ENCODE results near the gene TECPR1. TPM values are rescaled to one million over a fixed set of nuclear protein-coding genes. Genes with fewer than 3 reads are reported as not detected.

Gene TECPR1
- total RNA-seq, 1 donor from 2014 or later, result 45.4 TPM

DNA sequence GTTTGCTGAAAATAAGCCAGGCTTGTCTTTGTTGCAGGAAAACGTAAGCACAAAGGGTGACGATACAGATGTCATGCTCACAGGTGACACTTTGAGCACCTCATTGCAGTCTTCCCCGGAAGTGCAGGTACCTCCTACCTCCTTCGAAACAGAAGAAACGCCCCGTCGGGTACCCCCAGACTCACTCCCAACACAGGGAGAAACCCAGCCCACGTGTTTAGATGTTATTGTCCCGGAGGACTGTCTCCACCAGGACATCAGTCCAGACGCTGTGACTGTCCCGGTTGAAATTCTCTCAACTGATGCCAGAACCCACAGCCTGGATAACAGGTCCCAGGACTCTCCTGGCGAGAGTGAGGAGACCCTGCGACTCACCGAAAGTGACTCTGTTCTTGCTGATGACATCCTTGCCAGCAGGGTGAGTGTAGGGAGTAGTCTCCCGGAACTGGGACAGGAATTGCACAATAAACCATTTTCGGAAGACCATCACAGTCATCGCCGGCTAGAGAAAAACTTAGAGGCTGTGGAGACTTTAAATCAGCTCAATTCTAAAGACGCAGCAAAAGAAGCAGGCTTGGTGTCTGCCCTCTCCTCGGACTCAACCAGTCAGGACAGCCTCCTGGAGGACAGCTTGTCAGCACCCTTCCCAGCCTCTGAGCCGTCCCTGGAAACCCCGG, 59.1 kb downstream of the TECPR1 start:
- Mint-ChIP-seq H3K4me3 (ENCODE audit: low read depth) (no peak overlapping the region), H3K27ac (no peak overlapping the region), H3K27me3 (ENCODE audit: low read depth) (no peaks in the 10 kb centered on the region), H3K4me1 (ENCODE audit: low read depth) (peaks cover 2% of the 10 kb centered on the region), H3K9me3 (no peaks in the 10 kb centered on the region), H3K36me3 (ENCODE audit: low read depth) (peaks cover 44% of the 10 kb centered on the region)
- intact Hi-C loops (cut with micrococcal nuclease), result no loop called here
- no peak for DNase-seq (ENCODE audit: low spot score)

DNA sequence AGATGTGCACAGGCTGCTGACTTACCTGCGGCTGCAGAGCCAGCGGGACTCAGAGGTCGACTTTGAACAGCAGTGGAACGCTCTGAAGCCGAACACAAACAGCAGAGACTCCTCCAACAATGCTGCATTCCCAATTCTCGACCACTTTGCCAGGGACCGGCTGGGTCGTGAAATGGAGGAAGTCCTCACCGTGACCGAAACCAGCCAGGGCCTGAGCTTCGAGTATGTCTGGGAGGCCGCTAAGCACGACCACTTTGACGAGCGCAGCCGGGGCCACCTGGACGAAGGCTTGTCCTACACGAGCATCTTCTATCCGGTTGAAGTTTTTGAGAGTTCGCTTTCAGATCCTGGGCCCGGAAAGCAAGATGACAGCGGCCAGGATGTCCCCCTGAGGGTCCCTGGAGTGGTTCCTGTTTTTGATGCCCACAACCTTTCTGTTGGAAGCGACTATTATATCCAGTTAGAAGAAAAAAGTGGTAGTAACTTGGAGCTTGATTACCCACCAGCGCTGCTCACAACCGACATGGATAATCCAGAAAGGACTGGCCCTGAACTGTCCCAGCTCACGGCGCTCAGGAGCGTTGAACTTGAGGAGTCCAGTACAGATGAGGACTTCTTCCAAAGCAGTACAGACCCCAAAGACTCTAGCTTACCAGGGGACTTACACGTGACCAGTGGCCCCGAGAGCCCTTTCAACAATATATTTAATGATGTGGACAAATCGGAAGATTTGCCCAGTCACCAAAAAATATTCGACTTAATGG, 60.2 kb downstream of the TECPR1 start:
- DNase-seq (ENCODE audit: low spot score), result no peak
- Mint-ChIP-seq H3K36me3 (ENCODE audit: low read depth) (peaks cover 45% of the 10 kb centered on the region), H3K9me3 (no peaks in the 10 kb centered on the region), H3K4me1 (ENCODE audit: low read depth) (peaks cover 2% of the 10 kb centered on the region), H3K4me3 (ENCODE audit: low read depth) (no peak overlapping the region), H3K27ac (no peak overlapping the region), H3K27me3 (ENCODE audit: low read depth) (no peaks in the 10 kb centered on the region)
- intact Hi-C loops (cut with micrococcal nuclease), result no loop called here

DNA sequence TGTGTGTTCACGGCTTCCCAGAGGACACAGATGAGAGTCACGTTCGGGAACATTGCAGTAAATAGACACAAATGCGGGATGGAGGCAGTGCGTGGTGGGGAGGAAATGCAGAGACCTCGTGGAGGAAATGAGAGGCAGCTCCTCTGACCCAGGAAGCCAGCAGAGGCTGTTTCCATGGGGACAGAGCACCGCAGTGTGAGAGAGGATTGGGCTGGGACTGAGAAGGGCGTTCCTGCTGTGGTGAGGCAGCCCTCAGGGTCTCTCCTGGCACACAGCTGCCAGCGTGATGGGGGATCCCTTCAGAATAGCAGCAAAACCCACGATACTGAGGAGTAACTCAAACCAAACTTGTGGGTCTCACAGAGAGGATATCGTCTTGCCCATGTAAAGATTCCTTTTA, 62.5 kb downstream of the TECPR1 start:
- intact Hi-C loops (cut with micrococcal nuclease), result no loop called here
- Mint-ChIP-seq H3K9me3 (no peaks in the 10 kb centered on the region), H3K4me3 (ENCODE audit: low read depth) (no peak overlapping the region), H3K36me3 (ENCODE audit: low read depth) (peaks cover 36% of the 10 kb centered on the region), H3K4me1 (ENCODE audit: low read depth) (no peaks in the 10 kb centered on the region), H3K27ac (no peak overlapping the region), H3K27me3 (ENCODE audit: low read depth) (no peaks in the 10 kb centered on the region)
- no peak for DNase-seq (ENCODE audit: low spot score)

DNA sequence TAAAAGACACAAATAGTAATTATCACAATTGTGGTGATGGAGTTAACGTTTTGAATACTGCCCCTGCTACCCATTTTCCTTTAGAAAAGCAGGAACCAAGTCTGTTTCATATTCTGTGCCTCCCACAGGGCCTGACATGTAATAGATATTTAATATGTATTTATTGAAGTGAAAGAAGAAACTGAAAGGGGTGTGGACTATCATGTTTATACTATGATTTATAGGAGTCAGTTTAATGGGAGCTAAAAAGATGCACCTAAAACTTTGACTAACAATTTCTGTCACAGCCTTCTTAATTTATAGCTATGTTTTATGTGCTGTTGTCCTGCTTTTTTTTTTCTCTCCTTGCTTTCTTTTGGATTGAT, 64.9 kb downstream of the TECPR1 start:
- Mint-ChIP-seq H3K27me3 (ENCODE audit: low read depth) (no peaks in the 10 kb centered on the region), H3K4me3 (ENCODE audit: low read depth) (no peak overlapping the region), H3K36me3 (ENCODE audit: low read depth) (peaks cover 20% of the 10 kb centered on the region), H3K4me1 (ENCODE audit: low read depth) (no peaks in the 10 kb centered on the region), H3K27ac (no peak overlapping the region), H3K9me3 (no peaks in the 10 kb centered on the region)
- intact Hi-C loops (cut with micrococcal nuclease), result no loop called here
- no peak for DNase-seq (ENCODE audit: low spot score)

DNA sequence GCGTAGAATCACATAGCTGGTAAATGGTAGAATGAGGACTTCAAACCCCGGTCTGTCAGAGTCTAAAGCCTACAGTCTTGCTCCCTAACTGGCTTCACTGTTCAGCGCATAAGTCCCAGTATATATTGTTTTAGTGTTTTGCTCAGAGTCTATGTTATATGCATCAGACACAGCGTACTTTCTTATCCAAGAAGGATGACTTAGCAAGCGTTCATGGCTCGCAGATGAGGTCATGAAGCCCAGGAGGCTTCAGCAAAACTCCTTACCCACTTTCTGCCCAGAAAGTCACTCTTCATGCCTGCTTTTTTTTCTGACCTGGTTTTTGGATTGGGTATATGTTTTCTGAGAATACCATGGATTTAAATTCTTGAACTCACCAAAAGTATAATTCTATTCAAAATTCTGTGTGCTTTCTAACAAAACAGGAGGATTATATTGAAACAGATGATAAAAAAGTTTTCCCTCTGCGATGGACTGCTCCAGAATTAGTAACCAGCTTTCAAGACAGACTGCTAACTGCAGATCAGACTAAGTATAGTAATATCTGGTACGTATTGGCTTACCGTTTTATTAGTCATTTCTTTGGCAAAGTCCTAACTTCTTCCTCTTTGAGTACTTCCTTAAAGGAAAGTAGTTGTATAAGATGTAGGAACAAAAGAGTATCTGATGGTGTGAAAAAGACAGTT, 65.4 kb downstream of the TECPR1 start:
- intact Hi-C loops (cut with micrococcal nuclease), result no loop called here

DNA sequence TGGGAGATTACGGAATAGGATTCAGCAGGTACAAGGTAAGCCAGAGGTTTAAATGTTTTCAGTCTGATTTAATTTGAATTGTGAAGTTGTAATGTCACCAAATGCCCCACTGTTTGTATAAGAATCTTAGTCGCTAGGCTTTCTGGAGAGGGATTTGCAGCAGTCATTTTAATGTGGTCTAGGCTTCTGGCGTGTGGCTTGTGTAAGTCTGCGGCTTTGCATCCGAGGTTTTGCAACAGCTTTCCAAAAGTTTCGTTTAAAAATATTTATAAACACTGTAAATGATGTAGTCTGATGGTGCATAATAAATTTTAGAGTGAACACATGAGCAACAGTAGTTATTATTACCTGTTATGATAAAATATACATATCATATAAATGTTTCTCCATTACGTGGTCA, 66.9 kb downstream of the TECPR1 start:
- intact Hi-C loops (cut with micrococcal nuclease), result no loop called here
- Mint-ChIP-seq H3K36me3 (ENCODE audit: low read depth) (peaks cover 14% of the 10 kb centered on the region), H3K4me1 (ENCODE audit: low read depth) (no peaks in the 10 kb centered on the region), H3K27ac (no peak overlapping the region), H3K27me3 (ENCODE audit: low read depth) (no peaks in the 10 kb centered on the region), H3K9me3 (no peaks in the 10 kb centered on the region), H3K4me3 (ENCODE audit: low read depth) (no peak overlapping the region)
- no peak for DNase-seq (ENCODE audit: low spot score)

More for the DNA sequence above, 65.4 kb downstream of the TECPR1 start:
- Mint-ChIP-seq H3K9me3 (no peaks in the 10 kb centered on the region), H3K36me3 (ENCODE audit: low read depth) (peaks cover 20% of the 10 kb centered on the region), H3K4me3 (ENCODE audit: low read depth) (no peak overlapping the region), H3K27ac (no peak overlapping the region), H3K4me1 (ENCODE audit: low read depth) (no peaks in the 10 kb centered on the region), H3K27me3 (ENCODE audit: low read depth) (no peaks in the 10 kb centered on the region)
- no peak for DNase-seq (ENCODE audit: low spot score)

DNA sequence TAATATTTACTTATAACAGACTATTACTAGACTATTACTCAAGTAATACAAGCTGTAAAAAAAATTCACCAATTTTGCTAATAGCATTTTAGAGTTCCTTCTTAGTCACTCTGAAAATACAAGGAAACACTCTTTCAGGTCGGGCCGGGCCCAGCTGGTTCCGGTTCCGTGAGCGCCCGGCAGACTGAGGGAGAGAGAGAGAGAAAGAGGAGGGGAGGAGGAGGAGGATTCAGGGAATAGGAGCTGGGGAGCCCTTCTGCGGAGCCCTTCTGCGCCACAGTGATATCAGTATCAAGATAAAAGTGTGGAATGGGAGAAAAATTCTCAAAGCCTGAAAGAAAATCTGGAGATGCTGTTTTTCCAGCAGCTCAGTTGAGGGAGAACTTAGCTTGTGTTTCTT, 71.3 kb downstream of the TECPR1 start:
- DNase-seq (ENCODE audit: low spot score), result no peak
- H3K4me3 Mint-ChIP-seq (ENCODE audit: low read depth), result no peak overlapping the region

DNA sequence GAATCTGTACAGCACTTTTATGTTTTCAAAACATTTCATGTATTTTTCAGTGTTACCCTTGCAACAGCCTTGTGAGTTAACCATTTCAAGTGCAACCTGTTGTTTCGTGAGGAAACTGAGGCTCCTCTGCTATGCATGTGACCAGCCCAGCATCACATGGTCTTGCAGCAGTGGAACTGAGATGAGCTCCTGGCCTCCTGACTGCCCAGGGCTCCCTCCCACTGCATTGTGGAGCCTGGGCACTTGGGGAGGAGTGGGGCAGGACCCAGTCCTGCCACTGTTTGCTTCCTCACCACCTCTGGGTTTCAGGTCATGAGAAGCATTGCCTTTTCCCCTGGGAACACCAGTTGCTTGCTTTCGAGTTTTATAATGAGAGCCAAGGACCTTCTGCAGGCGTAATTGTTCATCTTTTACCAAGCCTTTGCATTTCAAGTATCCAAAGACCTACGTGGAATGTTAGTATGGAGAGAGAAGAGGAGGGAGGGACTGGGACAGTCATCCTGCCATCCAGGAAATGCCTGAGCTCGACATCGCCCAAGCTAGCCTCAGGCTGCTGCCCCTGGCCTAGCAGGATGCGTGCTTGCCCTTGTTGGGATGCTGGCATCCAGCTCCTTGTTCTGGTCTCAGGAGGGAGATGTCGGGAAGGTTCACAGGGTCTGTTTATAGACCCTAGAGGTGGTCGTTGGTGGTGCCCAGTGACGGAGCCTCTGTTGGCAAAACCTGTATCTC, 73.1 kb downstream of the TECPR1 start:
- Mint-ChIP-seq H3K36me3 (ENCODE audit: low read depth) (no peaks in the 10 kb centered on the region), H3K9me3 (no peaks in the 10 kb centered on the region), H3K27me3 (ENCODE audit: low read depth) (no peaks in the 10 kb centered on the region), H3K27ac (no peak overlapping the region), H3K4me1 (ENCODE audit: low read depth) (no peaks in the 10 kb centered on the region), H3K4me3 (ENCODE audit: low read depth) (no peak overlapping the region)
- intact Hi-C loops (cut with micrococcal nuclease), result no loop called here
- no peak for DNase-seq (ENCODE audit: low spot score)

More for the DNA sequence above, 71.3 kb downstream of the TECPR1 start:
- no peaks in the 10 kb centered on the region for H3K4me1 Mint-ChIP-seq (ENCODE audit: low read depth)
- intact Hi-C loops (cut with micrococcal nuclease), result no loop called here
- H3K27ac Mint-ChIP-seq, result no peak overlapping the region
- H3K9me3 Mint-ChIP-seq, result no peaks in the 10 kb centered on the region
- no peaks in the 10 kb centered on the region for H3K36me3 Mint-ChIP-seq (ENCODE audit: low read depth)
- no peaks in the 10 kb centered on the region for H3K27me3 Mint-ChIP-seq (ENCODE audit: low read depth)

DNA sequence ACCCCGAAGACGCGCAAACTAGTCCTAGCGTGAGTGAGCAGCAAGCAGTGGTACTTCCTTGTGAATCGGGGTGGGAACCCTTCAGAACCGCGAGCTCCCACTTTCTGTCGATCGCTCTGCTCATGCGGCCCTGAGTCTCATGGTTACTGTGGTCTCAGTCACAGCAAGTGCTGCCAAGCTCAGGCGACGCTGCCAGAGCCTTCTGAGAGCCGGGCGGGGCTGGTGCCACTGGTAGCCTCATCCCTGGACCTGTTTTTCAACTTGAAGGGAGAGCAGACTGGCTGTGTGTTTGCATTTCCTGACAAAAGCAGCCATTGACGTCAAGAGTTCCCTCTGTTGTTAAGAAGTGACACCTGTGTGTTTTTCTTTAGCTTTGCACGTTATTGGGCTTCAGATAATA, 73.7 kb downstream of the TECPR1 start:
- H3K27me3 Mint-ChIP-seq (ENCODE audit: low read depth), result no peaks in the 10 kb centered on the region
- H3K27ac Mint-ChIP-seq, result no peak overlapping the region
- no peaks in the 10 kb centered on the region for H3K9me3 Mint-ChIP-seq
- no peaks in the 10 kb centered on the region for H3K4me1 Mint-ChIP-seq (ENCODE audit: low read depth)
- no peak overlapping the region for H3K4me3 Mint-ChIP-seq (ENCODE audit: low read depth)
- DNase-seq (ENCODE audit: low spot score), result no peak
- intact Hi-C loops (cut with micrococcal nuclease), result no loop called here
- no peaks in the 10 kb centered on the region for H3K36me3 Mint-ChIP-seq (ENCODE audit: low read depth)

DNA sequence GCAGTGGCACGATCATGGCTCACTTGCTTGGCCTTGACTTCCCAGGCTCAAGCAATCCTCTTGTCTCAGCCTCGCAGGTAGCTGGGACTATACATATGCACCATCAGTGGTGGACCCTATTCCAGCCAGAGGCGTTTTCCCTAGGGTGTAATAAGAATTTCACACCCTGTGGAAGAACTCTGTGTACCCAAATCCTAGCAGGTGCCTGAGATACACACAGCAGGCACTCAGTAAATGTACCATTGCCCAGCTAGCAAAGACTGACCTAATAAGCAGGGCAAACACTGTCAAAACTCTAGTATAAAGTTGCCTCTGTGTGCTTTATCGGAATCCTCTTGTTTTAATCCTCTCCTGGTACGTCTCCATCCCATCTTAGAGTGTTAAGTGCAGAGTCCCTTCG, 74.5 kb downstream of the TECPR1 start:
- Mint-ChIP-seq H3K4me3 (ENCODE audit: low read depth) (no peak overlapping the region), H3K27me3 (ENCODE audit: low read depth) (no peaks in the 10 kb centered on the region), H3K36me3 (ENCODE audit: low read depth) (no peaks in the 10 kb centered on the region), H3K4me1 (ENCODE audit: low read depth) (no peaks in the 10 kb centered on the region), H3K9me3 (no peaks in the 10 kb centered on the region), H3K27ac (no peak overlapping the region)
- intact Hi-C loops (cut with micrococcal nuclease), result no loop called here
- no peak for DNase-seq (ENCODE audit: low spot score)

DNA sequence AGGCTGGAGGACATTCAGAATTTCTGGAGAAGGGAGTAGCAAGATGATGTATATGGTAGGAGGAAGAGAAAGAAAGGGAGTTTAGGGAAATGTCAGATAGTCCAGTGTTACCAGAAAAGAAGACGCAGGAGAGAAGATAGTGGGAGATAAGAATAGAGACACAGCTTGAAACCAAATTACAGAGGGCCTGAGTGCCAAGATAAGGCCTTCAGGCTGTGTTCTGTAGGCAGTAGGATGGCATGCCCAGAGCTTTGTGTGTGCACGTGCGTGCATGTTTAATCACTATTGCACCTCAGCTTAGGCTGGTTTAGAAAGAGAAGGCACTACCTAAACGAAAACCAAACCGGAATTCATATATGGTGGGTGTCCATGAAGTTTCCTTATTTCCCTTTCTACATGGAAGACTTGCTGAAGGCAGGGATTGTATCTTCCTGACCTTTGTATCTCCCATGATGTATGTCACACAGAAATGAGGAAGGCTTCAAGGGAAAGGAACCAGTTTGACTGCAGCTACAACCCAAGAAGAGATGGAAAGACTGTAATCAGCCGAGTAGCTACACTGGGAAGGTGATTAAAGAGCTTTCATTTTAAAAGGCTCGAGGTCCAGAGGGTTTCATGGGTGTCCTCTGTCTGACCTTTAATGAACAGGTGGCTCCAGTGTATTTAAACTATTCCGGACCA, 76.6 kb downstream of the TECPR1 start:
- no peak overlapping the region for H3K27ac Mint-ChIP-seq
- no peaks in the 10 kb centered on the region for H3K4me1 Mint-ChIP-seq (ENCODE audit: low read depth)
- H3K27me3 Mint-ChIP-seq (ENCODE audit: low read depth), result no peaks in the 10 kb centered on the region
- no peak overlapping the region for H3K4me3 Mint-ChIP-seq (ENCODE audit: low read depth)
- DNase-seq (ENCODE audit: low spot score), result no peak
- intact Hi-C loops (cut with micrococcal nuclease), result no loop called here
- H3K9me3 Mint-ChIP-seq, result no peaks in the 10 kb centered on the region
- peaks cover 3% of the 10 kb centered on the region for H3K36me3 Mint-ChIP-seq (ENCODE audit: low read depth)

Measured in activated T-helper 2 cell treated with anti-CD3 and anti-CD28 coated beads, Interferon-gamma antibody, Interleukin-2, Interleukin-4, amounts not matched to agents 10 μg/mL and 5 μg/mL and 100 μg/mL, durations not matched to agents 14 hours and 24 hours and 36 hours (primary cell).